Esophagus (tissue), 2 donors: Measurements from ENCODE around the gene POFUT2. TPM values are rescaled to one million over a fixed set of nuclear protein-coding genes. Genes with fewer than 3 reads are reported as not detected.

Experiments
- H3K27ac ChIP-seq, 2 donors: one replicate each; pipeline ENCODE4 v1.5.1; 2013; ENCODE audit warnings: low read depth in 2 of 2, mild to moderate bottlenecking in 2 of 2, inconsistent platforms in 1 of 2, low read length in 1 of 2, moderate library complexity in 1 of 2
- H3K27me3 ChIP-seq, 2 donors: one replicate each; pipeline ENCODE4 v1.6.1; 2013; ENCODE audit warnings: low read length in 2 of 2, control low read depth in 1 of 2, mild to moderate bottlenecking in 1 of 2; ENCODE audit not compliant: insufficient read depth in 2 of 2, control insufficient read depth in 1 of 2
- H3K36me3 ChIP-seq, 2 donors: one replicate each; pipeline ENCODE4 v1.6.1; 2013; ENCODE audit warnings: low read length in 1 of 2; ENCODE audit not compliant: control insufficient read depth in 2 of 2, insufficient read depth in 2 of 2
- H3K4me1 ChIP-seq, 2 donors: one replicate each; pipeline ENCODE4 v1.6.1; 2013; ENCODE audit warnings: low read length in 1 of 2; ENCODE audit not compliant: control insufficient read depth in 2 of 2, insufficient read depth in 2 of 2
- H3K4me3 ChIP-seq, 2 donors: one replicate each; pipeline ENCODE4 v1.5.1; 2013; ENCODE audit warnings: low read length in 2 of 2, mild to moderate bottlenecking in 2 of 2, low read depth in 1 of 2, moderate library complexity in 1 of 2
- H3K9me3 ChIP-seq, 2 donors: one replicate each; pipeline ENCODE4 v1.6.1; 2013; ENCODE audit warnings: mild to moderate bottlenecking in 2 of 2, low read depth in 1 of 2, low read length in 1 of 2, moderate library complexity in 1 of 2; ENCODE audit not compliant: control insufficient read depth in 2 of 2, insufficient read depth in 1 of 2
- WGBS, 2 donors: extraction: QIAGEN DNeasy Blood & Tissue Kit; methylation state at CpG; one replicate each; pipeline ENCODE4 v1.1.7; 2013; 5-methylcytosine and 5-hydroxymethylcytosine counted together
- polyA plus RNA-seq, 2 donors: library from polyadenylated mRNA; stranded (reverse); fragments of 200-250 nt; gene quantifications; one replicate each; pipeline ENCODE4 v1.2.3, GENCODE V29; 2013
- donor health status: healthy with polysubstance abuse.
- donor health status: Bipolar disorder and iron deficiency.

Gene POFUT2
- polyA plus RNA-seq, 2 donors = 6.4 to 13.3 TPM

- WGBS, 2 donors = 76 to 78% methylated on average over 4 of the region's 4 CpGs
- Histone ChIP-seq H3K36me3 (peaks cover 0 to 17% of the 10 kb centered on the region in 2 donors), H3K27me3 (no peaks in the 10 kb centered on the region), H3K9me3 (no peaks in the 10 kb centered on the region), H3K27ac (no peak overlapping the region), H3K4me3 (no peak overlapping the region), H3K4me1 (peaks cover 0 to 3% of the 10 kb centered on the region in 2 donors)
Observed at GRCh38 chr21:45220071-45220481, 67.6 kb downstream of the POFUT2 start.

GRCh38 chr21:45219517-45219916 is 68.2 kb downstream of the POFUT2 start:
- H3K27me3 ChIP-seq = no peaks in the 10 kb centered on the region
- 90 to 92% methylated on average over 6 of the region's 6 CpGs for WGBS, 2 donors
- peaks cover 0 to 17% of the 10 kb centered on the region in 2 donors for H3K36me3 ChIP-seq
- H3K27ac ChIP-seq = no peak overlapping the region
- no peaks in the 10 kb centered on the region for H3K9me3 ChIP-seq
- peaks cover 0 to 3% of the 10 kb centered on the region in 2 donors for H3K4me1 ChIP-seq
- H3K4me3 ChIP-seq = no peak overlapping the region

- no peak overlapping the region for H3K4me3 ChIP-seq
- no peaks in the 10 kb centered on the region for H3K27me3 ChIP-seq
- peaks cover 0 to 16% of the 10 kb centered on the region in 2 donors for H3K36me3 ChIP-seq
- 81% methylated on average over 1 of the region's 1 CpG for WGBS, 2 donors
- H3K9me3 ChIP-seq = no peaks in the 10 kb centered on the region
- no peak overlapping the region for H3K27ac ChIP-seq
- peaks cover 0 to 3% of the 10 kb centered on the region in 2 donors for H3K4me1 ChIP-seq
Observed at GRCh38 chr21:45217010-45217409, 70.7 kb downstream of the POFUT2 start.

GRCh38 chr21:45215213-45215612 is 72.5 kb downstream of the POFUT2 start:
- 81 to 88% methylated on average over 2 of the region's 2 CpGs for WGBS, 2 donors
- Histone ChIP-seq H3K4me1 (peaks cover 0 to 3% of the 10 kb centered on the region in 2 donors), H3K9me3 (no peaks in the 10 kb centered on the region), H3K4me3 (no peak overlapping the region), H3K27me3 (no peaks in the 10 kb centered on the region), H3K27ac (no peak overlapping the region), H3K36me3 (peaks cover 5% of the 10 kb centered on the region in 2 donors)

Other genes with a start within 250 kb of the POFUT2 start
- gene ADARB1, start 213.3 kb downstream of the POFUT2 start, polyA plus RNA-seq = 1 to 10 TPM; 4.7 to 7.9 TPM
- 10 to 100 TPM; 29.7 to 29.9 TPM for gene COL18A1, start 117.3 kb upstream of the POFUT2 start, polyA plus RNA-seq